Measurements from ENCODE around the gene GNAZ. TPM values are rescaled to one million over a fixed set of nuclear protein-coding genes. Genes with fewer than 3 reads are reported as not detected.

GNAZ gene
- total and polyA plus RNA-seq, 7 experiments from 2014 or later: 0.12 to 2.0 (median 0.31) TPM; not detected in 3

DNA sequence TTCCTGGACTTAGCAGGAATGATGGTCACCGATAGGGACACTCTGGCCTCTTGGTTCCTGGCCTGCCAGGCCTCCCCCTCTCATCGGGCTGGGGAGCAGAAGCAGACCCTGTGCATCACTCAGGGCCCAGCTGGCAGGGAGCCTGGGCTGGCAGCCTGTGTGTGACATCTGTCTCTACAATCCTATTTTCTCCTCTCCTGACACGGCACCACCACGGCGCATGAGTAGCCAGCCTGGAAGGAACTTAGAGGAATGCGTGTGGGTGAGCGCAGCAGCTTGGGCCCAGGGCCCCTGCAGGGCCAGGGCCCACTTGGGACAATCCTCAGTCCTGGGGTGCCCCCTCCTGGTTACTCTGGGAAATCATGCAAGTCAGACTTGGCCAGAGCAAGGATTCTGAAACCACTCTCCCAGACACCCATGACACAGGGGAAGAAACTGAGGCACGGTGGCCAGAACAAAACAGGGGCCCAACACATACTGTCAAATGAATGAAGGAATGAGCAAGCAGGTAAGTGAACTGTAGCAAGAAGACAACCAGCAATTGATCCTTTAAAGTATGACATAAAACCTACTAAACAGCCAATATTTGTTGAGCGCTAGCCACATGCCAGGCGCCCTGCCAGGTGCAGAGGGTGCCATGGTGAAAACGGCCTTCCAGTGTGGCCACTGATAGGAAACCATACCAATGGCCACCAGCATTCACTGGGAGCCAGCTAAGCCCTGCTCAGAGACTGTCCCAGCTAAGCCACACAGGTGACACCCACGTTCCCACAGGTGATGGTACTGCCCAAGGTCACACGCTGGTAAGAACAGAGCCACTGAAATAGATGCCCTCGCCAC lies 58.2 kb downstream of the GNAZ start:
- POLR2A ChIA-PET: interaction anchor here (1.0 kb wide), 1 partner anchor 168 kb away, joined by 5 read pairs; no protein-coding TSS in a partner anchor
- Mint-ChIP-seq H3K9me3 (no peaks in the 10 kb centered on the region), H3K4me3 (no peak overlapping the region), H3K27me3 (peaks cover 0 to 6% (median 0%) of the 10 kb centered on the region in 5 donors), H3K4me1 (peaks cover 0 to 5% (median 0%) of the 10 kb centered on the region in 7 donors), H3K36me3 (no peaks in the 10 kb centered on the region), H3K27ac (peak overlapping the region in 1 of 9 donors; percentile 82)
- H3K4me1 ChIP-seq (ENCODE audit: control insufficient read depth in 2 of 2, insufficient read depth in 2 of 2, low read length in 2 of 2): no peaks in the 10 kb centered on the region
- ATAC-seq (peak; percentile 92), DNase-seq (peak; percentile 46 to 74 (median 68))
- H3K4me3 ChIP-seq (ENCODE audit: low read length): no peak overlapping the region
- no peaks in the 10 kb centered on the region for H3K9me3 ChIP-seq (ENCODE audit: control insufficient read depth in 2 of 3, low read length in 3 of 3)
- CTCF ChIA-PET: interaction anchor here (0.8 to 8.3 kb wide), 6 partner anchors 9 to 375 kb away, joined by 3 to 147 read pairs (median 3); no protein-coding TSS in a partner anchor
- intact Hi-C loops (cut with micrococcal nuclease): loop anchor here (1.0 to 5.0 kb wide), 3 partner anchors 56 to 258 kb away; partner anchors contain the start of gene GNAZ (in 1 of the 2)
- H3K27me3 ChIP-seq (ENCODE audit: control insufficient read depth in 2 of 2, insufficient read depth in 2 of 2, low read length in 2 of 2): no peaks in the 10 kb centered on the region
- no peaks in the 10 kb centered on the region for H3K36me3 ChIP-seq (ENCODE audit: control insufficient read depth in 2 of 3, insufficient read depth in 3 of 3, low read length in 3 of 3)
- H3K27ac ChIP-seq (ENCODE audit: low read depth, low read length): no peak overlapping the region

DNA sequence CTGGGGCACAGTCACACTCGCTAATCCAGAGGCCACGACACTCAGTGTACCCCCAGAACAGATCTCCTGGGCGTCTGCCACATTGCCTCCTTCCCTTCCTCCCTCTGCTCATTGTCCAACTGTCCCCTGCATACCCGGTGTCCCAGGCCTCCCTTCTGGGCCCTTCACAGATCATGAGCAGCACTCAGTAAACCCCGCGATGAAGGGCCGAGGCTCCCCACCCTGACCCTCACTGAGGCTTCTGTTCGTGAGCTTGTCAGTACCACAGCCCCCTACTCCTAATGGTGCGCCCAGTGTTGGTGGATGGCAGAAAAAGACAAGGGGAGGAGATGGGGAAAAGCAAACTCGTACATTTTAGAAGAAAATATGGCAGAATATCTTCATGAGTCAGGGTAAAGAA lies 58.8 kb downstream of the GNAZ start:
- Mint-ChIP-seq H3K27ac (peak overlapping the region in 1 of 9 donors; percentile 41), H3K9me3 (no peaks in the 10 kb centered on the region), H3K4me1 (peaks cover 0 to 5% (median 0%) of the 10 kb centered on the region in 7 donors), H3K4me3 (no peak overlapping the region), H3K36me3 (no peaks in the 10 kb centered on the region), H3K27me3 (peaks cover 0 to 10% (median 0%) of the 10 kb centered on the region in 5 donors)
- ChIA-PET POLR2A (no interaction called here), CTCF (interaction anchor here (0.8 to 8.3 kb wide), 4 partner anchors 10 to 259 kb away, joined by 3 to 147 read pairs (median 7); no protein-coding TSS in a partner anchor)
- no peaks in the 10 kb centered on the region for H3K36me3 ChIP-seq (ENCODE audit: control insufficient read depth in 2 of 3, insufficient read depth in 3 of 3, low read length in 3 of 3)
- H3K4me3 ChIP-seq (ENCODE audit: low read length): no peak overlapping the region
- no peaks in the 10 kb centered on the region for H3K4me1 ChIP-seq (ENCODE audit: control insufficient read depth in 2 of 2, insufficient read depth in 2 of 2, low read length in 2 of 2)
- intact Hi-C loops (cut with micrococcal nuclease): loop anchor here in 1 of 2 donors (5.0 kb wide), 1 partner anchor 57 kb away; the partner anchor contains the start of gene GNAZ
- H3K27me3 ChIP-seq (ENCODE audit: control insufficient read depth in 2 of 2, insufficient read depth in 2 of 2, low read length in 2 of 2): no peaks in the 10 kb centered on the region
- H3K9me3 ChIP-seq (ENCODE audit: control insufficient read depth in 2 of 3, low read length in 3 of 3): no peaks in the 10 kb centered on the region
- ATAC-seq (no peak), DNase-seq (no peak)
- H3K27ac ChIP-seq (ENCODE audit: low read depth, low read length): no peak overlapping the region

DNA sequence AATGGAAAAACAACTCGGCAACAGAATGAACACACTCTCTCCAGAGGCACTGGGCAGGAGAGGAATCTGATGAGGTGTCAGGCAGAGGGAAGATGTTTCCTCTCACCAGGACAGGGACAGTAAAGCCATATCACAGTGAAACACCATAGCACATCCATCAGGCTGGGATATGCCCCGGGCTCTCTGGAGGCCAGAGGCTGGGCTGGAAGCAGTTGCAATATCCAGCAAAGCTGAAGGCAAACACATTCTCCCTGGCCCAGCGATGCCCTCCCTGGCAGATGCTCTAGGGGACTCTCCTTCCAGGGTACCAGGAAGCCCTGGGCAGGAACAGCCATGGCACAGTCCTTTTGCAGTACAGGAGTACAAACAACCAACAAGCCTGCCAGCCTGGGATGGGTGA lies 60.4 kb downstream of the GNAZ start:
- Histone ChIP-seq H3K27ac (ENCODE audit: low read depth, low read length) (no peak overlapping the region), H3K9me3 (ENCODE audit: control insufficient read depth in 2 of 3, low read length in 3 of 3) (no peaks in the 10 kb centered on the region), H3K27me3 (ENCODE audit: control insufficient read depth in 2 of 2, insufficient read depth in 2 of 2, low read length in 2 of 2) (no peaks in the 10 kb centered on the region), H3K36me3 (ENCODE audit: control insufficient read depth in 2 of 3, insufficient read depth in 3 of 3, low read length in 3 of 3) (no peaks in the 10 kb centered on the region), H3K4me1 (ENCODE audit: control insufficient read depth in 2 of 2, insufficient read depth in 2 of 2, low read length in 2 of 2) (peaks cover 0 to 9% of the 10 kb centered on the region in 2 donors), H3K4me3 (ENCODE audit: low read length) (no peak overlapping the region)
- peaks cover 0 to 10% (median 0%) of the 10 kb centered on the region in 5 donors for H3K27me3 Mint-ChIP-seq
- no peak for DNase-seq
- no peak overlapping the region for H3K4me3 Mint-ChIP-seq
- H3K9me3 Mint-ChIP-seq: no peaks in the 10 kb centered on the region
- no peak for ATAC-seq
- peaks cover 0 to 5% (median 0%) of the 10 kb centered on the region in 7 donors for H3K4me1 Mint-ChIP-seq
- ChIA-PET CTCF (interaction anchor here (1.8 to 8.3 kb wide), 2 partner anchors 11 to 171 kb away, joined by 8 to 147 read pairs; no protein-coding TSS in a partner anchor), POLR2A (interaction anchor here (1.3 kb wide), 1 partner anchor 11 kb away, joined by 4 read pairs; no protein-coding TSS in a partner anchor)
- intact Hi-C loops (cut with micrococcal nuclease): no loop called here
- peak overlapping the region in 2 of 9 donors; percentile 67 to 70 for H3K27ac Mint-ChIP-seq
- H3K36me3 Mint-ChIP-seq: no peaks in the 10 kb centered on the region

DNA sequence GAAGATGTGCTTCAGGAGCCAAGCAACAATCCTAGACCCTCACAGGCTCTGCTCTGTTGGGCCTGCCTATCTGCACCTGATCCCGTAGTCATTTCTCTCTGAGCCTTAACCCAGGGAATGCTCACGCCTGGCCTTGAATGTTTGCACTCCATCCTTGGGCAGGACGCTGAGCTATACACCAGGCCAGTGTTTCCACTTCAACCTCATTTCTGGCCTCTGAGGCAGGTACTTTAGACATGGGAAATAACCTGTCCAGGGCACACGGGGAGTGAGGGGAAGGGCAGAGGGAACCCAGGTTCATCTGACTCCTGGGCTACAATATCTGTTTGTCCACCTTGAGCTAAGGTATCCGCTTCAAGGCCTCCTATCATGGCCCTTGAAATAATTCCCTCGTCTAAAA lies 61.6 kb downstream of the GNAZ start:
- Mint-ChIP-seq H3K4me3 (no peak overlapping the region), H3K36me3 (no peaks in the 10 kb centered on the region), H3K27ac (no peak overlapping the region), H3K4me1 (peaks cover 0 to 7% (median 4%) of the 10 kb centered on the region in 7 donors), H3K27me3 (peaks cover 0 to 10% (median 0%) of the 10 kb centered on the region in 5 donors), H3K9me3 (no peaks in the 10 kb centered on the region)
- Histone ChIP-seq H3K27ac (ENCODE audit: low read depth, low read length) (no peak overlapping the region), H3K9me3 (ENCODE audit: control insufficient read depth in 2 of 3, low read length in 3 of 3) (no peaks in the 10 kb centered on the region), H3K27me3 (ENCODE audit: control insufficient read depth in 2 of 2, insufficient read depth in 2 of 2, low read length in 2 of 2) (no peaks in the 10 kb centered on the region), H3K36me3 (ENCODE audit: control insufficient read depth in 2 of 3, insufficient read depth in 3 of 3, low read length in 3 of 3) (no peaks in the 10 kb centered on the region), H3K4me1 (ENCODE audit: control insufficient read depth in 2 of 2, insufficient read depth in 2 of 2, low read length in 2 of 2) (peaks cover 10 to 20% of the 10 kb centered on the region in 2 donors), H3K4me3 (ENCODE audit: low read length) (no peak overlapping the region)
- intact Hi-C loops (cut with micrococcal nuclease): no loop called here
- ChIA-PET POLR2A (interaction anchor here (1.3 kb wide), 1 partner anchor 12 kb away, joined by 4 read pairs; no protein-coding TSS in a partner anchor), CTCF (interaction anchor here (0.7 to 8.3 kb wide), 5 partner anchors 12 to 381 kb away, joined by 3 to 147 read pairs (median 3); no protein-coding TSS in a partner anchor)
- no peak for ATAC-seq
- DNase-seq: no peak

DNA sequence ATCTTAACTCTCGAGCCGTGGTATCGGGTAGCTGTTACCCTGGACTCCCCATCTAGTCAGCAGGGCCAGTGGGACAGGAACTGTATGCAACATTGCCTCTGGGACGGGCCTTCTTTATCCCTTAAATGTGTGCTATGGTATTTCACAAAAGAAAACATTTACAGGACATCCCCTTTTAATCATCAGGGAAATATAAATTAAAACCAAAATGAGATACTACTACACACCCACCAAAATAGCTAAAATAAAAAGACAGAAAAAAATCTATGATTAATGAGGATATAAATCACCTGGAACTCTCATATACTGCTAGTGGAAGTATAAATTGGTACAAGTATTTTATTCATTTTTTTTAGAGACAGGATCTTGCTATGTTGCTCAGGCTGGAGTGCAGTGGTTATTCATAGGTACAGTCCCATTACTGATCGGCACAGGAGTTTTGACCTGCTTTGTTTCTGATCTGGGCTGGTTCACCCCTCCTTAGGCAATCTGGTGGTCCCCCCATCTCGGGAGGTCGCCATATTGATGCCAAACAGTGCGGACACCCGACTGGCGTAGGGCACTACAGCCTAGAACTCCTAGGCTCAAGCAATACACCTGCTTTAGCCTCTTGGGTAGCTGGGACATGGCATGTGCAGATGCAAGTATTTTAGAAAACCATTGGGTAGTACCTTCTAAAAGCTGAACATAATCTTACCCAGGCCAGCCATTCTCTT lies 62.2 kb downstream of the GNAZ start:
- no peak for DNase-seq
- Histone ChIP-seq H3K36me3 (ENCODE audit: control insufficient read depth in 2 of 3, insufficient read depth in 3 of 3, low read length in 3 of 3) (no peaks in the 10 kb centered on the region), H3K4me1 (ENCODE audit: control insufficient read depth in 2 of 2, insufficient read depth in 2 of 2, low read length in 2 of 2) (peaks cover 16 to 26% of the 10 kb centered on the region in 2 donors), H3K27ac (ENCODE audit: low read depth, low read length) (no peak overlapping the region), H3K27me3 (ENCODE audit: control insufficient read depth in 2 of 2, insufficient read depth in 2 of 2, low read length in 2 of 2) (no peaks in the 10 kb centered on the region), H3K4me3 (ENCODE audit: low read length) (no peak overlapping the region), H3K9me3 (ENCODE audit: control insufficient read depth in 2 of 3, low read length in 3 of 3) (no peaks in the 10 kb centered on the region)
- Mint-ChIP-seq H3K4me3 (no peak overlapping the region), H3K27me3 (peaks cover 0 to 10% (median 0%) of the 10 kb centered on the region in 5 donors), H3K9me3 (no peaks in the 10 kb centered on the region), H3K4me1 (peaks cover 0 to 13% (median 8%) of the 10 kb centered on the region in 7 donors), H3K36me3 (no peaks in the 10 kb centered on the region), H3K27ac (peak overlapping the region in 1 of 9 donors; percentile 20)
- ChIA-PET CTCF (interaction anchor here (0.9 to 8.3 kb wide), 6 partner anchors 13 to 381 kb away, joined by 3 to 147 read pairs (median 3); no protein-coding TSS in a partner anchor), POLR2A (interaction anchor here (0.7 kb wide), 1 partner anchor 758 kb away, joined by 4 read pairs; no protein-coding TSS in a partner anchor)
- ATAC-seq: no peak
- intact Hi-C loops (cut with micrococcal nuclease): no loop called here

DNA sequence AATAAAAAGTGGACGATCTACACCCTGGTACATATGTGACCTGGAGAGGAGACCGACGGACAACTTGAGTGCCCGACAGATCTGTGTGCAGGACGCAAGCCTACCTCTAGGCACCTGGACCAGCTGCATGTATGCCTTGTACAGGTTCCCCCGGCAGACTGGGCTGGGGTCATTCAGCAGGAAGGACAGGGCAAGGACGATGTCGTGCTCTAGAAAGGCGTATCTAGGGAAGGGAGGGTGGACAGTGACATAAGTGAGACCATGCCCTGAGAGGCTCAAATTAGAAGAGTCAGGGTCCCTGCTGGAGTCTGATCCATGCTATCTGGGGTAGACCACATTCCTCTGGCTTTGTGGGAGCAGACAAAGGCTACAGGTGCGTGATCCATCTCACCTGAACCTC lies 63.6 kb downstream of the GNAZ start:
- Mint-ChIP-seq H3K4me1 (peaks cover 12 to 27% (median 18%) of the 10 kb centered on the region in 7 donors), H3K4me3 (no peak overlapping the region), H3K9me3 (no peaks in the 10 kb centered on the region), H3K27ac (no peak overlapping the region), H3K36me3 (no peaks in the 10 kb centered on the region), H3K27me3 (peaks cover 0 to 10% (median 0%) of the 10 kb centered on the region in 5 donors)
- DNase-seq: no peak
- intact Hi-C loops (cut with micrococcal nuclease): no loop called here
- POLR2A ChIA-PET: no interaction called here
- Histone ChIP-seq H3K9me3 (ENCODE audit: control insufficient read depth in 2 of 3, low read length in 3 of 3) (no peaks in the 10 kb centered on the region), H3K36me3 (ENCODE audit: control insufficient read depth in 2 of 3, insufficient read depth in 3 of 3, low read length in 3 of 3) (no peaks in the 10 kb centered on the region), H3K27me3 (ENCODE audit: control insufficient read depth in 2 of 2, insufficient read depth in 2 of 2, low read length in 2 of 2) (no peaks in the 10 kb centered on the region), H3K4me3 (ENCODE audit: low read length) (no peak overlapping the region), H3K27ac (ENCODE audit: low read depth, low read length) (no peak overlapping the region), H3K4me1 (ENCODE audit: control insufficient read depth in 2 of 2, insufficient read depth in 2 of 2, low read length in 2 of 2) (peaks cover 30 to 36% of the 10 kb centered on the region in 2 donors)
- CTCF ChIA-PET: no interaction called here
- ATAC-seq: no peak

Measured in naive thymus-derived CD4-positive, alpha-beta T cell (primary cell).